MCF 10A (cell line): ENCODE data around the gene MCC. TPM values are rescaled to one million over a fixed set of nuclear protein-coding genes. Genes with fewer than 3 reads are reported as not detected.

ENCODE experiments used
- BruUV-seq: library from RNA; stranded (reverse); fragments of 400-500 nt; replicated peaks from 2 replicates; lab custom pipeline; 2021; lab: Mats Ljungman, UMichigan
- CTCF ChIA-PET: fragments of 300-600 bp; sonication (Branson Sonifier 250); formaldehyde crosslinking; extraction: SDS; loops from one replicate; lab custom pipeline; 2021; ENCODE audit warnings: antibody characterized with exemption, inconsistent platforms; lab: Yijun Ruan, JAX
- POLR2A ChIA-PET: fragments of 300-600, 350-650 bp; sonication (Branson Sonifier 250); formaldehyde crosslinking; extraction: SDS; loops from one replicate; lab custom pipeline; 2020; ENCODE audit warnings: antibody characterized with exemption, inconsistent platforms; lab: Yijun Ruan, JAX
- DNase-seq: peaks from one replicate; pipeline ENCODE4 v3.0.0-alpha.2; 2018; ENCODE audit not compliant: unreplicated experiment
- H3K27ac Mint-ChIP-seq: one replicate; pipeline ENCODE4 v1.8.0; 2022; ENCODE audit warnings: mild to moderate bottlenecking, low read depth, mixed read lengths; ENCODE audit not compliant: unreplicated experiment
- H3K27me3 Mint-ChIP-seq: one replicate; pipeline ENCODE4 v1.8.0; 2022; ENCODE audit warnings: mixed read lengths; ENCODE audit not compliant: insufficient read depth, unreplicated experiment
- H3K36me3 Mint-ChIP-seq: one replicate; pipeline ENCODE4 v1.8.0; 2022; ENCODE audit warnings: mild to moderate bottlenecking, moderate library complexity, mixed read lengths; ENCODE audit not compliant: insufficient read depth, unreplicated experiment
- H3K4me1 Mint-ChIP-seq: one replicate; pipeline ENCODE4 v1.8.0; 2022; ENCODE audit warnings: mixed read lengths; ENCODE audit not compliant: insufficient read depth, unreplicated experiment
- H3K4me3 Mint-ChIP-seq: one replicate; pipeline ENCODE4 v1.8.0; 2022; ENCODE audit warnings: mild to moderate bottlenecking, moderate library complexity, mixed read lengths; ENCODE audit not compliant: unreplicated experiment
- H3K9me3 Mint-ChIP-seq: one replicate; pipeline ENCODE4 v1.8.0; 2022; ENCODE audit warnings: mixed read lengths; ENCODE audit not compliant: unreplicated experiment
- CTCF ChIP-seq: fragments of 200-600 bp; IDR thresholded peaks from one replicate; pipeline ENCODE4 v1.8.0; 2022; ENCODE audit warnings: antibody characterized with exemption, mild to moderate bottlenecking; ENCODE audit not compliant: unreplicated experiment
- intact Hi-C: fragments of 100-400 bp; cut with micrococcal nuclease; formaldehyde crosslinking; loops from 2 replicates; pipeline ENCODE4 v1.14.1; 2022
- total RNA-seq: library from RNA; stranded (reverse); gene quantifications from 2 replicates; pipeline ENCODE4 v1.2.3, GENCODE V29; 2022

MCC gene
- total RNA-seq, 1 experiment from 2014 or later, result 25.3 TPM

GRCh38 chr5:113068559-113068958, 419.7 kb downstream of the MCC start:
- no peak for TF ChIP-seq CTCF
- Mint-ChIP-seq H3K4me1 (peaks cover 6% of the 10 kb centered on the region), H3K27ac (no peak overlapping the region), H3K27me3 (no peaks in the 10 kb centered on the region), H3K9me3 (no peaks in the 10 kb centered on the region), H3K4me3 (no peak overlapping the region), H3K36me3 (peaks cover 31% of the 10 kb centered on the region)
- CTCF ChIA-PET, result interaction anchor here (1.3 to 1.5 kb wide), 2 partner anchors 19 to 445 kb away, joined by 4 read pairs; partner anchors contain the start of gene YTHDC2
- intact Hi-C loops, result no loop called here
- DNase-seq, result no peak
- BruUV-seq, result no TSS peak
- POLR2A ChIA-PET, result no interaction called here

GRCh38 chr5:113067635-113068344, 420.5 kb downstream of the MCC start:
- POLR2A ChIA-PET, result no interaction called here
- Mint-ChIP-seq H3K27me3 (no peaks in the 10 kb centered on the region), H3K4me3 (no peak overlapping the region), H3K36me3 (peaks cover 38% of the 10 kb centered on the region), H3K9me3 (no peaks in the 10 kb centered on the region), H3K4me1 (peaks cover 9% of the 10 kb centered on the region), H3K27ac (no peak overlapping the region)
- TF ChIP-seq CTCF, result no peak
- no TSS peak for BruUV-seq
- DNase-seq, result no peak
- CTCF ChIA-PET, result interaction anchor here (1.1 to 1.5 kb wide), 3 partner anchors 9 to 445 kb away, joined by 4 read pairs; partner anchors contain the start of gene YTHDC2
- intact Hi-C loops, result no loop called here

GRCh38 chr5:113065626-113066025, 422.6 kb downstream of the MCC start:
- Mint-ChIP-seq H3K4me1 (peaks cover 24% of the 10 kb centered on the region), H3K27ac (no peak overlapping the region), H3K4me3 (no peak overlapping the region), H3K27me3 (no peaks in the 10 kb centered on the region), H3K36me3 (peaks cover 48% of the 10 kb centered on the region), H3K9me3 (no peaks in the 10 kb centered on the region)
- POLR2A ChIA-PET, result no interaction called here
- CTCF ChIA-PET, result no interaction called here
- no peak for TF ChIP-seq CTCF
- intact Hi-C loops, result no loop called here
- no TSS peak for BruUV-seq
- no peak for DNase-seq

- H3K36me3 Mint-ChIP-seq, result peaks cover 53% of the 10 kb centered on the region
- no peak overlapping the region for H3K4me3 Mint-ChIP-seq
- no peak for TF ChIP-seq CTCF
- H3K27me3 Mint-ChIP-seq, result no peaks in the 10 kb centered on the region
- CTCF ChIA-PET, result no interaction called here
- BruUV-seq, result no TSS peak
- intact Hi-C loops, result no loop called here
- no peaks in the 10 kb centered on the region for H3K9me3 Mint-ChIP-seq
- peaks cover 24% of the 10 kb centered on the region for H3K4me1 Mint-ChIP-seq
- POLR2A ChIA-PET, result no interaction called here
- H3K27ac Mint-ChIP-seq, result no peak overlapping the region
- no peak for DNase-seq
Observed at GRCh38 chr5:113064806-113065205, 423.4 kb downstream of the MCC start.
